GM19328 (cell line): Measurements from ENCODE around the gene MPPED2.

Experiments used
- ATAC-seq: cut with Tn5 transposase; IDR thresholded peaks from one replicate; pipeline ENCODE4 v1.9.1; 2021; ENCODE audit warnings: mild to moderate bottlenecking, moderate library complexity; ENCODE audit not compliant: unreplicated experiment

MPPED2 gene

DNA sequence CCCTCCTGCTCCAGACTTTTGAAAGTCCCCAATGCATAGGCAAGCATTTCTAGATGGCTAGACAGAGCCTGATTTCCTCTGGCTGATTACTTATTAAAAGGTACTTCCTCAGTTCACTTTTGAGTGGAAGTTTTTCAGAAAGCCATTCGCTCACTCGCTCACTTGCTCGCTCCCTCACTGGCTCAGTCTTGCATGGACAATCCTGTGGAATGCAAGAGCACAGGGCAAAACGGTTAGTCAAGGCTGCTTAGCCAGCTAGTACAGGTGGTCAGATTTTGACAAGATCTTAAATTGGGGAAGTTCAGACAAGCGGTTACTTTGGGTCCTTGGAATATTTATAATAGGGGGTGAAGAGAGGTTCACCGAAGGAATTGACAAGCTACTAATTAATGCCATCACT, 162.3 kb downstream of the MPPED2 start:
- ATAC-seq = no peak

DNA sequence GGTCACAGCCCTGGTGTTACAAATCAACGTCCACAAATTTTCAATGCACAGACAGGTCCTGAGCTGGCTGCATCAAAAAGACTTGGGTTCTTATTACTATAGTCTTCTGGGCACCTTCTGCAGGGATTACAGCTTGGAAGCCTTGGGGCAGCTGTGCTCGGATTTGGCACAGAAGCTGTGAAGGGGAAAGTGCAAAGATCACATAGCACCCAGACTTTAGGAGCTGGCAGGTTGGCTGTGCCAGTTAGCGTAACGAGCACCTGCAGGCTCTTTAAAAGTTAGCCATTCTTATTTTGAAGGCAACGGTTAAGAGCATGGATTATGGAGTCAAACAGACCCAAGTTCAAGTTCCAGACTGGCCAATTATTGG, 162.9 kb downstream of the MPPED2 start:
- ATAC-seq = no peak

- no peak for ATAC-seq
These were observed 163.5 kb downstream of the MPPED2 start for GRCh38 chr11:30422447-30423278.

- ATAC-seq = no peak
These were observed 165.8 kb downstream of the MPPED2 start for GRCh38 chr11:30420233-30420787.

DNA sequence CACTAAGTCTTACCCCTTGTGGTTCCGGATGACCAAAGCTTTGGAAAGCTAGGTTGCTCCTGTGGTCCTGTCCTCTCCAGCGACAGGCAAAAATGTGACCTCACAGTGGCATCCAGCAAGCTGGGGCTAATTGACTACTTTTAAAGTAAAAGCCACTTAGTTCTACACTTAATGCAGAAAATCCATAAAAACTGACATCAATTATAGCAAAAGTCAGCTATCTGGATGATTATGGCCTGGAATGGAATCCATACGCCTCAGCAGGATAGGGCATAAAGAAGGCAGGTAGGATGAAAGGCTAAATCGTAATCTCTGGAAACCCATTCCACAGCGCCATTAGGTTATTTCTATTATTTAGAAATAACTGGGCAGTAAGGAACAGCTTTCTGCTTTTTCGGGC, 171.3 kb downstream of the MPPED2 start:
- ATAC-seq = no peak

GRCh38 chr11:30414244-30414643, 171.9 kb downstream of the MPPED2 start:
- ATAC-seq = no peak

GRCh38 chr11:30412509-30412908, 173.6 kb downstream of the MPPED2 start:
- ATAC-seq = no peak

- ATAC-seq = no peak
These were observed 174.8 kb downstream of the MPPED2 start for GRCh38 chr11:30411383-30411782.

GRCh38 chr11:30406978-30407762, 179.0 kb downstream of the MPPED2 start:
- ATAC-seq = no peak

GRCh38 chr11:30405385-30405784, 180.8 kb downstream of the MPPED2 start:
- ATAC-seq = no peak

- no peak for ATAC-seq
These were observed 182.0 kb downstream of the MPPED2 start for GRCh38 chr11:30404136-30404535.

DNA sequence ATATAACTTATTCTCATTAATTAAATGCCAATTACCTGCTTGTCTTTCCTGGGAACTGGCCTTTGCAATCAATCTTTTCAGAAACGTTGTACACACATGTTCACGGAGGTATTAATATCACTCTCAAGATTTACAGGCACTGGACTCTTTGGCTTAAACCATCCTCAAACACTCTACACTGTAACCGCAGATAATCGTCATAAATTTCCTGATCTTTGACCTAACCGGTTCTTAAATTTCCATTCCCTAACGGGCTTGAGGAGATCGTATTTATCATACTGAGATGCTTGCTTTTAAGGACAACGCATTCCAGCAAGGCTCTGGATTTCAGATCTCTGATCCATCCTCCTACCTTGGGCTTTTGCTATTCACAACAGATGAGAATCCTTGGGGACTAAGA, 190.4 kb downstream of the MPPED2 start:
- ATAC-seq = no peak

GRCh38 chr11:30393012-30393411, 193.1 kb downstream of the MPPED2 start:
- ATAC-seq = no peak

- no peak for ATAC-seq
These were observed 193.8 kb downstream of the MPPED2 start for GRCh38 chr11:30392221-30392784.

- ATAC-seq = no peak
These were observed 197.2 kb downstream of the MPPED2 start for GRCh38 chr11:30388957-30389356.

- no peak for ATAC-seq
These were observed 198.0 kb downstream of the MPPED2 start for GRCh38 chr11:30387891-30388861.

- ATAC-seq = no peak
These were observed 204.3 kb downstream of the MPPED2 start for GRCh38 chr11:30381879-30382278.

- no peak for ATAC-seq
These were observed 205.3 kb downstream of the MPPED2 start for GRCh38 chr11:30380846-30381245.

DNA sequence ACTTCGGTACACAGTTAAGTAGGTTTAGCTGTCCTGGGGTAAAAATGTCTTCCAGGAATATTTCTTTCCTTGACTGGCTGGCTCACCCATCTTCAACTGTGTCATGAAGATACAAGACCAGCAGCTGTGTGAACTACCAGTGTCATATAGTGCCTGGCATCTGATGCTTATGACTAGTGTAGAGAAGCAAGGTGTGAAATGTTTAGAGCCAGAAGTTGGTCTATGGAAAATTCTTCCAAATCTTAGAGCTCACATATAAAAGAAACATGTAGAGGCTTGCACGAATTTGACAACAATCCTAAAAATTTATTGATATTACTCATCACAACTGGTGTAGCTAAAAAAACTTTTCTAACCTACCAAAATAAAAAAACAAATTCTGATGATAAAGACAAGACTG, 208.8 kb downstream of the MPPED2 start:
- no peak for ATAC-seq

DNA sequence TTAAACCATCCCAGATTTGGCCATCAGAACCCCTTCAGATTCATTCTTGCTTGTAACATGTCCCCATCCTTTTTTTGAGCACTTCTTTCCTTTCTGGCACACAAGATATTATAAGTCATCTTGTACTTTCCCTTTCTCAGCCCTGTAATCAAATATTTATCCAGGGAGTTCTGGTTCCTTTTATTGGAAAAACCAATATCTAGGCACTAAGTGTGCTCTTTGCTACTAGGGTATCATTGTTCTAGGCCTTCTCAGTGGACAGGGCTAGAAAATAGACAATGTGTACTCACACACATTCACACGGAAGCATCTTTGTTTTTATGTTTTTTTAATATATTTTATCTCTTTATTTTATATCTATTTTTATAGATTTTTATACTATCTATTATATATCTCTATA, 216.0 kb downstream of the MPPED2 start:
- ATAC-seq = no peak
